D721Med (cell line): ENCODE data around the gene SLC45A1.
"Not testable (repeated sequence)": the region's sequence is repeated elsewhere in the genome, so short reads cannot be mapped to it uniquely, and the experiment has no call there.

ENCODE experiments used
- DNase-seq: peaks from one replicate; pipeline ENCODE4 v3.0.0; 2011; ENCODE audit warnings: low spot score; ENCODE audit not compliant: insufficient read length
- FAIRE-seq: peaks from 2 replicates; lab custom pipeline; 2011; peaks lifted over from hg19 to GRCh38; lab: Jason Lieb, UNC
- CTCF ChIP-seq: IDR thresholded peaks from 2 replicates; pipeline ENCODE4 v1.5.1; 2012; ENCODE audit warnings: mild to moderate bottlenecking, control low read depth; ENCODE audit not compliant: insufficient read depth; ENCODE audit errors: missing control alignments

The SLC45A1 gene

GRCh38 chr1:8378981-8379470, 61.1 kb downstream of the SLC45A1 start:
- FAIRE-seq = no peak
- no peak for DNase-seq
- no peak for TF ChIP-seq CTCF

- no peak for FAIRE-seq
- no peak for DNase-seq
- TF ChIP-seq CTCF = no peak
Measured at GRCh38 chr1:8379513-8380186, 61.7 kb downstream of the SLC45A1 start.

- FAIRE-seq, DNase-seq: not testable (repeated sequence)
Measured at GRCh38 chr1:8380310-8380709, 62.4 kb downstream of the SLC45A1 start.

- DNase-seq (no peak), FAIRE-seq (no peak)
- TF ChIP-seq CTCF = no peak
Measured at GRCh38 chr1:8381618-8382017, 63.7 kb downstream of the SLC45A1 start.

GRCh38 chr1:8382051-8382505, 64.2 kb downstream of the SLC45A1 start:
- FAIRE-seq (no peak), DNase-seq (no peak)
- TF ChIP-seq CTCF = no peak

GRCh38 chr1:8382608-8383505, 64.9 kb downstream of the SLC45A1 start:
- DNase-seq (no peak), FAIRE-seq (no peak)
- TF ChIP-seq CTCF = no peak

- TF ChIP-seq CTCF = no peak
- FAIRE-seq (no peak), DNase-seq (no peak)
Measured at GRCh38 chr1:8384088-8384487, 66.2 kb downstream of the SLC45A1 start.
